GM18505 (cell line): Measurements from ENCODE around the gene RBP3.
"Not testable (repeated sequence)": the region's sequence is repeated elsewhere in the genome, so short reads cannot be mapped to it uniquely, and the experiment has no call there.

Source experiments
- ATAC-seq: cut with Tn5 transposase; IDR thresholded peaks from one replicate; pipeline ENCODE4 v1.9.1; 2021; ENCODE audit not compliant: unreplicated experiment
- POLR2A ChIP-seq: IDR thresholded peaks from 4 replicates; pipeline ENCODE4 v1.6.1; 2011; ENCODE audit warnings: borderline replicate concordance; ENCODE audit not compliant: insufficient read depth, insufficient read length; ENCODE audit errors: extremely low read depth

The RBP3 gene

GRCh38 chr10:47384148-47384921 is 36.2 kb downstream of the RBP3 start, which contains the start of gene ZNF488:
ZNF488 (minus strand) TSS chr10:47384293; CDS start chr10:47368829, 15,464 bp downstream.
- TF ChIP-seq POLR2A, result no peak
- ATAC-seq, result peak; percentile 94

- ATAC-seq, result not testable (repeated sequence)
Measured at GRCh38 chr10:47386104-47386503, 37.9 kb downstream of the RBP3 start.

GRCh38 chr10:47388879-47389278 is 40.7 kb downstream of the RBP3 start:
- no peak for ATAC-seq
- TF ChIP-seq POLR2A, result no peak

GRCh38 chr10:47389619-47390018 is 41.5 kb downstream of the RBP3 start:
- TF ChIP-seq POLR2A, result no peak

GRCh38 chr10:47396311-47396717 is 48.2 kb downstream of the RBP3 start:
- TF ChIP-seq POLR2A, result no peak

More at GRCh38 chr10:47389619-47390018, 41.5 kb downstream of the RBP3 start:
- ATAC-seq, result no peak

GRCh38 chr10:47397256-47397655 is 49.1 kb downstream of the RBP3 start:
- no peak for TF ChIP-seq POLR2A
- no peak for ATAC-seq

More at GRCh38 chr10:47396311-47396717, 48.2 kb downstream of the RBP3 start:
- ATAC-seq, result no peak

GRCh38 chr10:47400251-47400650 is 52.1 kb downstream of the RBP3 start:
- no peak for ATAC-seq
- TF ChIP-seq POLR2A, result no peak

GRCh38 chr10:47400786-47401185 is 52.6 kb downstream of the RBP3 start:
- no peak for TF ChIP-seq POLR2A
- ATAC-seq, result no peak

GRCh38 chr10:47401210-47401609 is 53.0 kb downstream of the RBP3 start:
- TF ChIP-seq POLR2A, result no peak
- no peak for ATAC-seq

GRCh38 chr10:47401874-47402640 is 53.9 kb downstream of the RBP3 start:
- no peak for ATAC-seq
- TF ChIP-seq POLR2A, result no peak

- ATAC-seq, result no peak
Measured at GRCh38 chr10:47402641-47403301, 54.6 kb downstream of the RBP3 start.

GRCh38 chr10:47403446-47404318 is 55.5 kb downstream of the RBP3 start:
- ATAC-seq, result no peak
- TF ChIP-seq POLR2A, result no peak

More at GRCh38 chr10:47402641-47403301, 54.6 kb downstream of the RBP3 start:
- no peak for TF ChIP-seq POLR2A
